Measurements from ENCODE around the gene DIDO1.

DIDO1 gene

DNA sequence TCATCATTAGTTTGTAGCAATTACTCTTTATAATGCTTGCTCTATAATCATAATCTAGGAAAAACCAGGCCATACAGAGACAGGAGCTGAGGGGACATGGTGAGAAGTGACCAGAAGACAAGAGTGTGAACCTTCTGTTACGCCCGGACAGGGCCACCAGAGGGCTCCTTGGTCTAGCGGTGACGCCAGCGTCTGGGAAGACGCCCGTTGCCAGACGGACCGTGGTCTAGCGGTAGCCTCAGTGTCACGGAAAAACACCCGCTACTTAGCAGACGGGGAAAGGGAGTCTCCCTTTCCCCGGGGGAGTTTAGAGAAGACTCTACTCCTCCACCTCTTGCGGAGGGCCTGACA lies 52.6 kb downstream of the DIDO1 start:
- peak; percentile 61 for TF ChIP-seq RAD21 (IDR thresholded peaks at IDR 0.05; ENCODE audit: low read depth)

DNA sequence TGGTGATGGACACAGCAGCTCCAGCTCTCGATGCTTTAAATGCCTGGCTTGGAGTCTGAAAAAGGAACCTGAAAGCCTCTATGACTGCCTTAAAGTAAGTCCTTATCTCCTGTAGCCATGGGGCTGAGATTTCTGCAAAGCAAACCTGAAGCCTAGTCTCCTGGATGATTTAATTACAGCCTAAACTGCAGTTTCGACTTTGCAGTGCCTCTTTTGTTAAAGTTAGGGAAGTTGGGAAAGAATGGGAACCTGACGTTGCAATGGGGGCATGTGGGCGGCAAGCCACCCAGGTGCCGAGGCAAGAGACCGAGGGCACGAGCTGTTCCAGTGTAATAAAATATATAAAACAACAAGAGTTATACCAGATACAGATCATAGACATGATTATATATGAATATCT lies 53.0 kb downstream of the DIDO1 start:
- TF ChIP-seq NFIC (IDR thresholded peaks at IDR 0.05) (no peak), CEBPB (IDR thresholded peaks at IDR 0.05) (no peak), FOXM1 (IDR thresholded peaks at IDR 0.05; ENCODE audit: borderline replicate concordance, low read depth) (no peak), TEAD4 (IDR thresholded peaks at IDR 0.05) (no peak), CREB1 (IDR thresholded peaks at IDR 0.05; ENCODE audit: low read depth) (no peak), RAD21 (IDR thresholded peaks at IDR 0.05; ENCODE audit: low read depth) (no peak), EP300 (IDR thresholded peaks at IDR 0.05; ENCODE audit: borderline replicate concordance) (no peak)
- TF ChIP-seq, protein P1, sequence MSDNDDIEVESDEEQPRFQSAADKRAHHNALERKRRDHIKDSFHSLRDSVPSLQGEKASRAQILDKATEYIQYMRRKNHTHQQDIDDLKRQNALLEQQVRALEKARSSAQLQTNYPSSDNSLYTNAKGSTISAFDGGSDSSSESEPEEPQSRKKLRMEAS (IDR thresholded peaks at IDR 0.05), result no peak
- TF ChIP-seq, protein P2, sequence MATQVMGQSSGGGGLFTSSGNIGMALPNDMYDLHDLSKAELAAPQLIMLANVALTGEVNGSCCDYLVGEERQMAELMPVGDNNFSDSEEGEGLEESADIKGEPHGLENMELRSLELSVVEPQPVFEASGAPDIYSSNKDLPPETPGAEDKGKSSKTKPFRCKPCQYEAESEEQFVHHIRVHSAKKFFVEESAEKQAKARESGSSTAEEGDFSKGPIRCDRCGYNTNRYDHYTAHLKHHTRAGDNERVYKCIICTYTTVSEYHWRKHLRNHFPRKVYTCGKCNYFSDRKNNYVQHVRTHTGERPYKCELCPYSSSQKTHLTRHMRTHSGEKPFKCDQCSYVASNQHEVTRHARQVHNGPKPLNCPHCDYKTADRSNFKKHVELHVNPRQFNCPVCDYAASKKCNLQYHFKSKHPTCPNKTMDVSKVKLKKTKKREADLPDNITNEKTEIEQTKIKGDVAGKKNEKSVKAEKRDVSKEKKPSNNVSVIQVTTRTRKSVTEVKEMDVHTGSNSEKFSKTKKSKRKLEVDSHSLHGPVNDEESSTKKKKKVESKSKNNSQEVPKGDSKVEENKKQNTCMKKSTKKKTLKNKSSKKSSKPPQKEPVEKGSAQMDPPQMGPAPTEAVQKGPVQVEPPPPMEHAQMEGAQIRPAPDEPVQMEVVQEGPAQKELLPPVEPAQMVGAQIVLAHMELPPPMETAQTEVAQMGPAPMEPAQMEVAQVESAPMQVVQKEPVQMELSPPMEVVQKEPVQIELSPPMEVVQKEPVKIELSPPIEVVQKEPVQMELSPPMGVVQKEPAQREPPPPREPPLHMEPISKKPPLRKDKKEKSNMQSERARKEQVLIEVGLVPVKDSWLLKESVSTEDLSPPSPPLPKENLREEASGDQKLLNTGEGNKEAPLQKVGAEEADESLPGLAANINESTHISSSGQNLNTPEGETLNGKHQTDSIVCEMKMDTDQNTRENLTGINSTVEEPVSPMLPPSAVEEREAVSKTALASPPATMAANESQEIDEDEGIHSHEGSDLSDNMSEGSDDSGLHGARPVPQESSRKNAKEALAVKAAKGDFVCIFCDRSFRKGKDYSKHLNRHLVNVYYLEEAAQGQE (IDR thresholded peaks at IDR 0.05; ENCODE audit: low read depth), result no peak

DNA sequence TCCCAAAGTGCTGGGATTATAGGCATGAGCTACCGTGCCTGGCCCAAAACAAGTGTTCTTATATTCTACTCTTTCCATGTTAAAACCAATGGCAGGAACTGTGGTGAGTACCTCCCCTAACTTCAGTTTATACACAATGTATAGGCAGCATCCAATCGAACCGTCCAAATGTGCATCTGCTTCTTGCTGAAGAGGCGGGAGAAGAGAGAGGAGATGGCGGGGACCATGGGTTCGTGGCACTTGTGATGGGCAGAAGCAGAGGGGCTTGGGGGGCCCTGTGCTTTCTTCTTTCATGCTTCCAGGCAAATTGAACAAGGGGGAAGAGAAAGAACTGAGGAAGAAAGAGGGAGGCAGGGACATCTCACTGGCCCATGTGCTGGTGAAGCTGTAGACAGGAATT lies 53.4 kb downstream of the DIDO1 start:
- TF ChIP-seq EP300 (IDR thresholded peaks at IDR 0.05; ENCODE audit: borderline replicate concordance) (no peak), CEBPB (IDR thresholded peaks at IDR 0.05) (no peak), NFIC (IDR thresholded peaks at IDR 0.05) (no peak), RAD21 (IDR thresholded peaks at IDR 0.05; ENCODE audit: low read depth) (no peak), TAF1 (IDR thresholded peaks at IDR 0.05; ENCODE audit: low read depth) (no peak), FOXM1 (IDR thresholded peaks at IDR 0.05; ENCODE audit: borderline replicate concordance, low read depth) (no peak), CREB1 (IDR thresholded peaks at IDR 0.05; ENCODE audit: low read depth) (no peak), YY1 (IDR thresholded peaks at IDR 0.05; ENCODE audit: low read depth) (no peak)
- TF ChIP-seq, protein P3, sequence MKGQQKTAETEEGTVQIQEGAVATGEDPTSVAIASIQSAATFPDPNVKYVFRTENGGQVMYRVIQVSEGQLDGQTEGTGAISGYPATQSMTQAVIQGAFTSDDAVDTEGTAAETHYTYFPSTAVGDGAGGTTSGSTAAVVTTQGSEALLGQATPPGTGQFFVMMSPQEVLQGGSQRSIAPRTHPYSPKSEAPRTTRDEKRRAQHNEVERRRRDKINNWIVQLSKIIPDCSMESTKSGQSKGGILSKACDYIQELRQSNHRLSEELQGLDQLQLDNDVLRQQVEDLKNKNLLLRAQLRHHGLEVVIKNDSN (IDR thresholded peaks at IDR 0.05), result no peak

DNA sequence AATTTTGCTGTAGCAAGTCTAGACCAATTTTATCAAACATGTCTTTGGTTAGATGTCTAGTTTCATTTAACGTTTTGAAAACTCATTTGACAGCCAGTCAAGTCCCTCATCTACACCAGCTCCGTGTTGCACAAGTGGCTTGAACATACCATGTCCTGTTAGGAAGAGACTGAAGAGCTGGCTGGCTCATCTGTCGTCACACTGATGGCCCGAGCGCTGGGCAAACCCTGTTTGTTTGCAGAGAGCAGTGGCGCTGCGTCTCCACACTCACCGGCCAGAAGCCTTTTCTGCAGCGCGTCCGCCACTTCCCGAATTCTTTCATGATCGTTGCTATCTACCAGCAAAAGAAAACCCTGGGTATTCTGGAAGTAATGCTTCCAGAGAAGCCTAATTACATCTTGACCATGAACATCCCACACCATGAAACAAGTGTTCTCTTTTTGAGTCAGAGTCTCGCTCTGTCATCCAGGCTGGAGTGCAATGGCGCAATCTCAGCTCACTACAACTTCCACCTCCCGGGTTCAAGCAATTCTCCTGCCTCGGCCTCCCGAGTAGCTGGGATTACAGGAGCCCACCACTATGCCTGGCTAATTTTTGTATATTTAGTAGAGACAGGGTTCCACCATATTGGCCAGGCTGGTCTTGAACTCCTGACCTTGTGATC lies 54.0 kb downstream of the DIDO1 start:
- no peak for TF ChIP-seq NFIC (IDR thresholded peaks at IDR 0.05)
- TF ChIP-seq, protein P1 (IDR thresholded peaks at IDR 0.05), result no peak
- no peak for TF ChIP-seq ZBTB7A (IDR thresholded peaks at IDR 0.05; ENCODE audit: low read depth)
- TF ChIP-seq, protein P3 (IDR thresholded peaks at IDR 0.05), result no peak
- TF ChIP-seq TCF12 (IDR thresholded peaks at IDR 0.05; ENCODE audit: low read depth), result no peak
- no peak for TF ChIP-seq TAF1 (IDR thresholded peaks at IDR 0.05; ENCODE audit: low read depth)
- no peak for TF ChIP-seq CEBPB (IDR thresholded peaks at IDR 0.05)
- TF ChIP-seq YY1 (IDR thresholded peaks at IDR 0.05; ENCODE audit: low read depth), result no peak
- TF ChIP-seq TEAD4 (IDR thresholded peaks at IDR 0.05), result no peak
- TF ChIP-seq CREB1 (IDR thresholded peaks at IDR 0.05; ENCODE audit: low read depth), result no peak

DNA sequence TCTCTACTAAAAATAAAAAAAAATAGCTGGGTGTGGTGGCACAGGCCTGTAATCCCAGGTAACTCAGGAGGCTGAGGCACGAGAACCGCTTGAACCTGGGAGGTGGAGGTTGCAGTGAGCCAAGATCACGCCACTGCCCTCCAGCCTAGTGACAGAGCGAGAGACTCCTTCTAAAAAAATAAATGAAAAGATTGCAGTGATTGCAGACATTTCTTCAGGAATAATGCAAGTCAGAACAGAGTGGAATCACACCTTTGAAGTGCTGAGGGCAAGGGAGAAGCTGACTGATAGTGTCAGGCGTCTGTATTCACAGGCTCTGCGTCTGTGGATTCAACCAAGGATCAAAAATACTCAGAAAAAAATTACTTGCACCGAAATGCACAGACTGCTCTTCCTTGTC lies 62.1 kb downstream of the DIDO1 start:
- TF ChIP-seq YY1 (IDR thresholded peaks at IDR 0.05; ENCODE audit: low read depth) (no peak), TAF1 (IDR thresholded peaks at IDR 0.05; ENCODE audit: low read depth) (no peak), NFIC (IDR thresholded peaks at IDR 0.05) (no peak), ZBTB7A (IDR thresholded peaks at IDR 0.05; ENCODE audit: low read depth) (no peak), RAD21 (IDR thresholded peaks at IDR 0.05; ENCODE audit: low read depth) (no peak), FOXM1 (IDR thresholded peaks at IDR 0.05; ENCODE audit: borderline replicate concordance, low read depth) (no peak), CEBPB (IDR thresholded peaks at IDR 0.05) (no peak), TCF12 (IDR thresholded peaks at IDR 0.05; ENCODE audit: low read depth) (no peak), CREB1 (IDR thresholded peaks at IDR 0.05; ENCODE audit: low read depth) (no peak), TEAD4 (IDR thresholded peaks at IDR 0.05) (no peak), EGR1 (IDR thresholded peaks at IDR 0.05) (no peak), EP300 (IDR thresholded peaks at IDR 0.05; ENCODE audit: borderline replicate concordance) (no peak)
- TF ChIP-seq, protein P1 (IDR thresholded peaks at IDR 0.05), result no peak
- TF ChIP-seq, protein P3 (IDR thresholded peaks at IDR 0.05), result no peak
- TF ChIP-seq, protein P2 (IDR thresholded peaks at IDR 0.05; ENCODE audit: low read depth), result no peak

All from Ishikawa (cell line).